Activated naive CD4-positive, alpha-beta T cell treated with anti-CD3 and anti-CD28 coated beads, Interleukin-2, amount 50 U/mL, for 16 hours (primary cell): ENCODE results near the gene SPTB.

Experiments used
- DNase-seq: peaks from one replicate; pipeline ENCODE4 v3.0.0-alpha.2; 2020

The SPTB gene

GRCh38 chr14:64763085-64763782 lies 116.5 kb downstream of the SPTB start:
- DNase-seq = no peak

GRCh38 chr14:64762044-64763034 lies 117.4 kb downstream of the SPTB start:
- DNase-seq = no peak

GRCh38 chr14:64761441-64762043 lies 118.2 kb downstream of the SPTB start:
- no peak for DNase-seq

DNA sequence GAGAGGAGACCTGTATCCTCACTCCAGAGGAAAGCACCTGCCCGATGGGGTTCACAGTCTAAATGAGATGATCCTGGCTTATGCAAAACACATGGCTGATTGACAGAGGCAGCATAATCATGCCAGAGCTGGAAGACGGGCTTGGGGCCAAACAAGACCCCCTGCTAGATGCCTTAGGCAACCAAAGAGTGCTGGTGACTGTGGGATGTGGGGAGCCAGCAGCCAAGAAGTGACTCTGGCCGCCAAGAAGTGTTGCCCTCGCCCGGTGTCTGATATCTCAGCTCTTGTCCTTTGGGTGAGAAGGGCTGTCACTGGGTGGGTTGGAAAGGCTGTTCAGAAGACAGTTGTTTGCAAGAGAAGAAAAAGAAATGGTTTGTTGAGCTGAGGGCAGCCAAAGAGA lies 118.8 kb downstream of the SPTB start:
- DNase-seq = no peak

DNA sequence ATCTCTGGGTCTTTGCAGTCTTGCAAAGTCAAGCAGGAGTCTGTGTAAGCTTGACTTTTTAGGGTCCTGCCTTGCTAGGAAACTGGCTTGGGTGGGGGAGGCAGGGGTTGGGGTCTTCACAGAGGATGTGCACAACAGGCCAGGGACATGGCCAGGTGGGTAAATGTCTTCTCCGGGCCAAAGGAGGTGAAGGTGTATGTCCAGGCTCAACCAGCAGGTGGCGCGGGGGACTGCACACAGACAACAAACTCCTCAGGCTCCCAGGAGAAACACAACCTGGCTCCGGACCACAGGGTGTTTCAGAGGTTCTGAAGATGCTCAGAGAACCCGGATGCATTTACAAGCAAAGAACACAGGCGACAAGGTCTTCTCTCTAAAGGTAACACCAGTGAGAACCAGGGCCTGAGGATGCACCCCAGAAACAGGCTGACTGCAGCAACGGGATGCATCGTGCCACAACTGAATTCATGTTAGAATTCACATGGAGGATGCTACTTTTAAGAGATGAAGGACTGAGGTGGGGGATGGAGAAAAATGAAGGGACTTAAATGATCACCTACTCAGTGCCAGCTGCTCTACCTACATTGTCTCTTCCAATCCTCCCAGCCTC lies 119.5 kb downstream of the SPTB start:
- DNase-seq = peak; percentile 50

DNA sequence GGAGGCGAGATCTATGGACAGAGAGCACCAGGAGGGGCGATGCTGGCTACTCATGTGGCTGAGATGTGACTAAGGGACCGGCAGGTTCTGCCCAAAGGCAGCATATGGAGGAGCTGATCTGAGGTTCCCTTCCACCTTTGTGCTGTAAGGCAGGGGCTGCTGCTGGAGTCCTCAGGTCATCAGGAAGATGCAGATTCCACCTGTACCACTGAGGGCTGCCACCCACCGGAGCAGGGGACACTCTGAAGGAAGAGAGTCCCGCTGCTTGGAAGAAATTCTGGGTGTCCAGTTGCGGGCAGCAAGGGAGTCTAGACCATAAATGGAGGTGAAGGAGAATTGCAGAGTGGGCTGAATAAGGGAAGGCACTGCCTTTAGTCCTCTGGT lies 120.2 kb downstream of the SPTB start:
- DNase-seq = no peak

- no peak for DNase-seq
Observed at GRCh38 chr14:64758691-64759554, 120.8 kb downstream of the SPTB start.

DNA sequence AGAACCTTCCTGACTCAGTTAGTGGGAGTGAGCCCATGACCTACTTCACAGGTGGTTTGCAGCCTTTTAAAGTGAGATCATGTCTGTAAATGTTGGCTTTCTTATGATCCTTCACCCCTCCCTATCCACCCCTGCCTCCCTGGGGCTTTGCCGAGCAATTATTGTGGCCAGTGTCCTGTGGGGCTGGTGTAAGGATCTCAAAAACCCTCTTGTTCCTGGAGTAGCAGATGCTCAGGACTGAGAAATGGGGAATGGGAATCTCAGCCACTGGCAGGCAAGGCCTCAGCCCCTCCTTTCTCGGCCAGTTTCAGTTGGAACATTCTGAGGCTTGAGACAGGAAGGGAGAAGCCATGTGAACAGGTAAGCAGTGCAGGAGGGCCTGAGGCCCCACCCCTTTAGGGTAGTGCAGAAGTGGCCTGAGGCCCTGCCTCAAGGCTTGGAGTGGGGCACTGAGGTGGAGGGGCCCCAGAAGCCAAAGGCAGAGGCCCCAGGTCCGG lies 121.6 kb downstream of the SPTB start:
- DNase-seq = no peak

GRCh38 chr14:64757601-64758000 lies 122.1 kb downstream of the SPTB start:
- no peak for DNase-seq

- no peak for DNase-seq
Observed at GRCh38 chr14:64756712-64757111, 123.0 kb downstream of the SPTB start.

DNA sequence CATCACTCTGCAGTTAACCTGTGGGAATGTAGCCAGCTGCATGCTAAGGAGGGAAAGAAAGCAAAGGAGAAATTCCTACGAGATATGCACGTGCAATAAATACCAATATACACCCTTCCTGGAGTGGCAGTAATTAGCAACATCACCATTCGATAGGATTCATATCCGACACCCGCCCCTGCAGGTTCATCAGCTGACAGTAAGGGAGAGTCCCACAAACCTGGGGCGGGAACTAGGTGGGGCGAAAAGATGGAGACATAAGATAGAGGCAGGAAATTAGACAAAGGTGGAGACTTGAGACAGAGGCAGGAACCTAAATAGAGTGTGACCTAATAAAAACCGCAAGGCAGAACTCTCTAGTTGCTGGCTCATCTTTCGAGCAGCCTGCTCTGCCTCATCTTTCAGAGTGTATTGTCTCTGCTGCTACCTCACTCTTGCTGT lies 123.9 kb downstream of the SPTB start:
- DNase-seq = no peak

- no peak for DNase-seq
Observed at GRCh38 chr14:64754685-64755084, 125.0 kb downstream of the SPTB start.

DNA sequence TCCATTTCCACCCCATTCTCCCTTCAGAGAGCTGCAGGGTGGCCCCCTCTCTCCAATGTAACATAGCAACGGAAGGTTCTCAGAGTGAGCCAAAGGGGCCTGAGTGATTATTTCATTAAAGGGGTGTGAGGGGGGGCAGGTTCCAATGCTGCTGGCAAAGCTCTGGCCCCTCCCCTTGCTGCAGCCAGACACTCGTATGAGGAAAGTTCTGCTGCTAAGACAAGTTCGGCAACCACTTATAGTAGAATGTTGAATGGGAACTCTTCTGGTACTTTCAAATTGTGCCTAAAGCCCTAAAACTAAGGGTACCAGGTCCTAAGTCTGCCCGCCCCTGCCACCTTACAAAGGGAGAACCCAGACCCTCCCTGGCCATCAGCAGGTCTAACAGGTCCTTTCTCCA lies 125.7 kb downstream of the SPTB start:
- DNase-seq = no peak

- DNase-seq = no peak
Observed at GRCh38 chr14:64753374-64753773, 126.3 kb downstream of the SPTB start.

- no peak for DNase-seq
Observed at GRCh38 chr14:64752909-64753308, 126.8 kb downstream of the SPTB start.

DNA sequence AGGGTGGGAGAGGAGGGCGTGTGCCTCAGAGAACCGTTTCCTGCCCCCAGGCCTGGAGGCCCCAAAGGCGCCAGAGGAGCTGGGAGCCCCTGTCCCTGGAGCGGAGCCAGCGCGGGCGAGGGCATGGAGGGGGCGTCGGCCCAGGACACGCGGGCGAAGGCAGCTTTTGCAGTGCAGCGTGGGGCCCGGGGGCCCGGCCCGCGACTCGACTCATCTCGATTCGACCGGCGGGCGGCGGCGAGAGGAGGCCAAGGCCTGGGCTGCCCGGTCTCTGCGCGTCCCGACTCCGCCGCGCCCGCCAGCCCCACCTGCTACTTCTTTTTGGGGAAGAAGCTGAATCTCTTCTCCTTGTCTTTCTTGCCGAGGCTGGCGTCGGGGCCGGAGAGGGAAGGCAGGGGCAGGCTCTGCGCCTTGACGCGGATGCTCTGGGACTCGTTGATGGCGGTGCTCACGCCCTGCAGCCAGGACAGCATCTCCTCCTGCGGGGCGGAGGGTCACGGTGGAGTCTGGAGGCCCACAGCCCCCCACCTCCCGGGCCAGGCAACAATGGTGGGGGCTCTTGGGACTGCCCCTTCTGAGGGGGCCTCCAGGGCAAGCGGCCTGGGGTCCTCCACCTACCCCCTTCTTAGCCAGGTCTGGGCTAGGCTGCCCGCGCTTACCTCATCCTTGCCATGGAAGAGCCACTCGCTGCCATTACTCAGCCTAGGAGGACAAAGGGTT lies 130.6 kb downstream of the SPTB start:
- no peak for DNase-seq

DNA sequence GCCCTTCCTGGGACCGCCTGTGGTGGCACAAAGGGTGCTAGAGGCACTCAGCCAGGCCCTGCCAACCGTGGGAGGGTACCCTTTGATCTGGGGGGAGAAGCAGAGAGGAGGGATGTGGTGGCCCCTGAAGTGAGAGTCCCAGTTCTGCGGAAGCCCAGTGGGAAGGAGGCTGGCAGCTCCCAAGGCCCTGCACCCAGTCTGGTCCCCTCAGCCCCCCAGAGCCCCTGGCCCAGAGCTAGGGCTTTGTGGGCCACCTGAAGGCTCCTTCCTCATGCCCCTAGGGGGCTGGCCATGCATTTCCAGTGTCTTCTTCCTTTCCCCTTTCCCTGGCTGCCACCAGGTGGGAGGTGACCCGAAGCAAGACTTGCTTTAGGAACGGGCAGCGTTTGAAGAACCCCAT lies 131.2 kb downstream of the SPTB start:
- DNase-seq = no peak

GRCh38 chr14:64747327-64747726 lies 132.4 kb downstream of the SPTB start:
- DNase-seq = no peak

GRCh38 chr14:64746298-64747250 lies 133.1 kb downstream of the SPTB start:
- DNase-seq = no peak

- no peak for DNase-seq
Observed at GRCh38 chr14:64745511-64746091, 134.1 kb downstream of the SPTB start.
